ENCODE data around the gene CPN2.

DNA sequence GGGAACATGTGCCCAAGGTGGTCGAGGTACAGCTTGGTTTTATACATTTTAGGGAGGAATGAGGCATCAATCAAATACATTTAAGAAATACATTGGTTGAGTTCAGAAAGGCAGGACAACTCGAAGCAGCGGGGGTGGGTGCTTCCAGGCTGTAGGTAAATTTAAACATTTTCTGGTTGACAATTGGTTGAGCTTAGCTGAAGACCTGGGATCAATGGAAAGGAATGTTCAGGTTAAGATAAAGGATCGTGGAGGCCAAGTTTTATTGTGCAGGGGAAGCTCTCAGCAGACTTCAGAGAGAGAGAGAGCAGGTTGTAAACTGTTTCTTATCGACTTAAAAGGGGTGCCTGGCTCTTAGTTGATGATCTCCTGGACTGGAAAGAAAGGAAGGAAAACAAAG lies 11.3 kb downstream of the CPN2 start:
- TF ChIP-seq, protein P1, sequence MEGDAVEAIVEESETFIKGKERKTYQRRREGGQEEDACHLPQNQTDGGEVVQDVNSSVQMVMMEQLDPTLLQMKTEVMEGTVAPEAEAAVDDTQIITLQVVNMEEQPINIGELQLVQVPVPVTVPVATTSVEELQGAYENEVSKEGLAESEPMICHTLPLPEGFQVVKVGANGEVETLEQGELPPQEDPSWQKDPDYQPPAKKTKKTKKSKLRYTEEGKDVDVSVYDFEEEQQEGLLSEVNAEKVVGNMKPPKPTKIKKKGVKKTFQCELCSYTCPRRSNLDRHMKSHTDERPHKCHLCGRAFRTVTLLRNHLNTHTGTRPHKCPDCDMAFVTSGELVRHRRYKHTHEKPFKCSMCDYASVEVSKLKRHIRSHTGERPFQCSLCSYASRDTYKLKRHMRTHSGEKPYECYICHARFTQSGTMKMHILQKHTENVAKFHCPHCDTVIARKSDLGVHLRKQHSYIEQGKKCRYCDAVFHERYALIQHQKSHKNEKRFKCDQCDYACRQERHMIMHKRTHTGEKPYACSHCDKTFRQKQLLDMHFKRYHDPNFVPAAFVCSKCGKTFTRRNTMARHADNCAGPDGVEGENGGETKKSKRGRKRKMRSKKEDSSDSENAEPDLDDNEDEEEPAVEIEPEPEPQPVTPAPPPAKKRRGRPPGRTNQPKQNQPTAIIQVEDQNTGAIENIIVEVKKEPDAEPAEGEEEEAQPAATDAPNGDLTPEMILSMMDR (IDR thresholded peaks at IDR 0.05; ENCODE audit: poor library complexity, severe bottlenecking), result no peak
- no peak for TF ChIP-seq RAD21 (conservative IDR thresholded peaks at IDR 0.05)
- TF ChIP-seq POLR2AphosphoS5 (IDR thresholded peaks at IDR 0.05), result no peak
- no peak for TF ChIP-seq TAF1 (IDR thresholded peaks at IDR 0.05; ENCODE audit: low read depth)
- TF ChIP-seq EZH2 (IDR thresholded peaks at IDR 0.05; ENCODE audit: borderline replicate concordance, insufficient read depth, low read length, poor library complexity, severe bottlenecking), result no peak
- TF ChIP-seq, protein P2, sequence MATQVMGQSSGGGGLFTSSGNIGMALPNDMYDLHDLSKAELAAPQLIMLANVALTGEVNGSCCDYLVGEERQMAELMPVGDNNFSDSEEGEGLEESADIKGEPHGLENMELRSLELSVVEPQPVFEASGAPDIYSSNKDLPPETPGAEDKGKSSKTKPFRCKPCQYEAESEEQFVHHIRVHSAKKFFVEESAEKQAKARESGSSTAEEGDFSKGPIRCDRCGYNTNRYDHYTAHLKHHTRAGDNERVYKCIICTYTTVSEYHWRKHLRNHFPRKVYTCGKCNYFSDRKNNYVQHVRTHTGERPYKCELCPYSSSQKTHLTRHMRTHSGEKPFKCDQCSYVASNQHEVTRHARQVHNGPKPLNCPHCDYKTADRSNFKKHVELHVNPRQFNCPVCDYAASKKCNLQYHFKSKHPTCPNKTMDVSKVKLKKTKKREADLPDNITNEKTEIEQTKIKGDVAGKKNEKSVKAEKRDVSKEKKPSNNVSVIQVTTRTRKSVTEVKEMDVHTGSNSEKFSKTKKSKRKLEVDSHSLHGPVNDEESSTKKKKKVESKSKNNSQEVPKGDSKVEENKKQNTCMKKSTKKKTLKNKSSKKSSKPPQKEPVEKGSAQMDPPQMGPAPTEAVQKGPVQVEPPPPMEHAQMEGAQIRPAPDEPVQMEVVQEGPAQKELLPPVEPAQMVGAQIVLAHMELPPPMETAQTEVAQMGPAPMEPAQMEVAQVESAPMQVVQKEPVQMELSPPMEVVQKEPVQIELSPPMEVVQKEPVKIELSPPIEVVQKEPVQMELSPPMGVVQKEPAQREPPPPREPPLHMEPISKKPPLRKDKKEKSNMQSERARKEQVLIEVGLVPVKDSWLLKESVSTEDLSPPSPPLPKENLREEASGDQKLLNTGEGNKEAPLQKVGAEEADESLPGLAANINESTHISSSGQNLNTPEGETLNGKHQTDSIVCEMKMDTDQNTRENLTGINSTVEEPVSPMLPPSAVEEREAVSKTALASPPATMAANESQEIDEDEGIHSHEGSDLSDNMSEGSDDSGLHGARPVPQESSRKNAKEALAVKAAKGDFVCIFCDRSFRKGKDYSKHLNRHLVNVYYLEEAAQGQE (IDR thresholded peaks at IDR 0.05; ENCODE audit: borderline replicate concordance), result no peak
